Stimulated activated CD4-positive, alpha-beta T cell treated with anti-CD3 and anti-CD28 coated beads, TNF-alpha, amount 100 ng/mL, for 1 hour (primary cell): ENCODE results near the gene ZNF444.
"Not testable (repeated sequence)": the region's sequence is repeated elsewhere in the genome, so short reads cannot be mapped to it uniquely, and the experiment has no call there.

Source experiments
- DNase-seq, 3 donors: peaks; one replicate each; pipeline ENCODE4 v3.0.0-alpha.2; 2020; ENCODE audit warnings: low read depth in 3 of 3, low spot score in 1 of 3

ZNF444 gene

GRCh38 chr19:56144831-56145230, 3.7 kb downstream of the ZNF444 start:
- no peak for DNase-seq

DNA sequence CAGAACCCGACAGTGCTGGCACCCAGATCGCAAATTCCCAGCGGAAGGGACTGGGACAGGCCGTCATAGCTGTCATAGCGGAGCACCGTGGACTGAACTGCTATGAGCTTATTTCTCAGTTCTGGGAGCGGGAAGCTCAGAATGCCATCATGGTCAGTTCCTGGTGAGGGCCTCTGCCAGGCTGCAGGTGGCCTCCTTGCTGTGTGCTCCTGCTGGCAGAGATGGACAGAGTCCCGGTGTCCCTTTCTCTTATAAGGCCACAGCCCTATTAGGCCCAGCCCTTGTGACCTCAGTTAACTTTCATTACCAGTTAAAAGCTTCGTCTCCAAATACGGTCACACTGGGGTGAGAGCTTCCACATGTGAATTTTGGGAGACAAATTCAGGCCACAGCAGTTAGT, 4.6 kb downstream of the ZNF444 start:
- no peak for DNase-seq

DNA sequence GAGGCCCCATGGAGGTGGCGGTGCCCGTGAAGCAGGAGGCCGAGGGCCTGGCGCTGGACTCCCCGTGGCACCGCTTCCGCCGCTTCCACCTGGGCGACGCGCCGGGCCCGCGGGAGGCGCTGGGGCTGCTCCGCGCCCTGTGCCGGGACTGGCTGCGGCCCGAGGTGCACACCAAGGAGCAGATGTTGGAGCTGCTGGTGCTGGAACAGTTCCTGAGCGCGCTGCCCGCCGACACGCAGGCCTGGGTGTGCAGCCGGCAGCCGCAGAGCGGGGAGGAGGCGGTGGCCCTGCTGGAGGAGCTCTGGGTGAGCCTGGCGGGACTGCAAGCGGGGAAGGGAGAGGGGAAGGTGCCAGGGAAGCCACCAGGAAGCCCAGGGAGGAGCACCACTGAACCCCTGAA, 5.8 kb downstream of the ZNF444 start:
- DNase-seq, result no peak

DNA sequence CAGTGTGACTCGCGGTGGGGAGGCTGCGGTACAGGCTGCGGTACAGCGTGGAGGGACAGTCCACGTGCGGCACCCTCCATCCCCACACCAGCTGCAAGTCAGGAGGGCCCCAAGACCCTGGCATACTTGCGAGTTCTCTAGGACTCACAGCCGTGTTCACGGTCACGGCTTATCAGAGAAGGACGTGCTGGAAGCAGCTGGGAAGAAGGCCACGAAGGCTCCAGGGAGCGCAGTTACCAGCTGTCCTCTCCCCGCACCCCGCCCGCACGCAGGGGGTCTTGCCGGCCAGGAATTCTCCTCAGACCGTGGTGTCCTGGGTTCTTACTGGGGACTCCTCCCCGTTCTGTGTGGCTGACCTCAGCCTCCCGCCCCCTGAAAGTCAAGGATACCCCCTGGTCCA, 6.2 kb downstream of the ZNF444 start:
- no peak for DNase-seq

GRCh38 chr19:56148096-56148495, 7.0 kb downstream of the ZNF444 start:
- no peak for DNase-seq

GRCh38 chr19:56148955-56149655, 8.0 kb downstream of the ZNF444 start:
- not testable (repeated sequence) for DNase-seq

DNA sequence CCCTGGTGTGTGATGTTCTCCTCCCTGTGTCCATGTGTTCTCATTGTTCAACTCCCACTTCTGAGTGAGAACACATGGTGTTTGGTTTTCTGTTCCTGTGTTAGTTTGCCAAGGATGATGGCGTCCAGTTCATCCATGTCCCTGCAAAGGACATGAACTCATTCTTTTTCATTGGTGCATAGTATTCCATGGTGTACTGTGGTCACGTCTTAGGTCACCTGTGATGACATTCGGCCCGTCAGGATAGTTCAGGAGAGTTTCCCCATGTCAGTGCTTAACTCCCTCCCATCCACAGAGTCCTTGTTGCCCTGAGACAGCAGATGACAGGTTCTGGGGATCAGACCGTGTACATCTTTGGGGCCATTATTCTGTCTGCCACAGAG, 8.6 kb downstream of the ZNF444 start:
- no peak for DNase-seq

GRCh38 chr19:56150358-56150757, 9.3 kb downstream of the ZNF444 start:
- no peak for DNase-seq

GRCh38 chr19:56152644-56153043, 11.6 kb downstream of the ZNF444 start:
- DNase-seq, result no peak

GRCh38 chr19:56153507-56153906, 12.4 kb downstream of the ZNF444 start:
- DNase-seq, result no peak

DNA sequence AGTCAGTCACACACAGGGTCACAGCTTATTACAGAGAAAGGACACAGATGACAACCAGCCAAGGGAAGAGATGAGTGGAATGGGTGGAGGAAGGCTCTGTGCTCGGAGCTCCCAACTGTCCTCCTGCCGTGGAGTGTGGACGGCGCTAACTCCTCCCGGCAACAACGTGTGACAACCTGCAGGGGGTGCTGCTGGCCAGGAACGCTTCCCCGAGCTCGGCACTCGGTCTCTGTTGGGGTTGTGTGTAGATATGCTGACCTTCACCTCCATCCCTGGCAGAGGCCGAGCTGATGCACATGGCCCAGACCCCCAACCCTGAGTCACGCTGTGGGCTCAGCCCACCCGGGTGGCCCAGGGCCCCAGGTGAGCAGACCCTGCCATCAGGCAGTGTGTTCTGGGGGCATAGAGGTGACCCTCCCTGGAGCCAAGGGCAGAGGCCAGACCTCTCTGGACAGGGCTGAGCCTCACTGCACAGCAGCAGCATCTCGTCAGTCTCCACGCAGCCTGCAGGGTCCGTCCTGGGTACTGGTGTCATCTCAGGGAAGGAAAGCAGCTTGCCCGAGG, 14.1 kb downstream of the ZNF444 start:
- DNase-seq, result no peak

DNA sequence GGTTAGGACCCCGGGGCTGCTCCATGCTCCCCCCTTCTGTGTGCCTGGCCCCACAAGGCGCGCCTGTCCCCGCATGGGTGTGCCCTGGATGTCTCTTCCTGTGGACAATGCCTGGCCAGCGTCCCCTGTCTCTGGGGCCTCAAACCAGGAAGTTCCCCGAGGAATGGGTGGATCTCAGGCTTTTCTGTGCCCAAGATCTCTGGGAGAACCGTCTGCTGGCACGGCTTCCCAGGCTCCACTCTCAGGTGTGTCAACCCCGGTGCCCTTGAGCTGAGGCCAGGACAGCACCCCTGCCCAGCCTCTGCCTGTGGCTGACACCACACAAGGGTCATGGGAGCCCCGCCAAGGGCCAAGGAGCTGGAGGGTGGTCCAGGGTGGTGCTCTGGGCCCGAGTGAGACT, 15.7 kb downstream of the ZNF444 start:
- DNase-seq, result no peak

GRCh38 chr19:56158170-56158757, 17.2 kb downstream of the ZNF444 start:
- no peak for DNase-seq

GRCh38 chr19:56159009-56159559, 18.0 kb downstream of the ZNF444 start:
- no peak for DNase-seq

DNA sequence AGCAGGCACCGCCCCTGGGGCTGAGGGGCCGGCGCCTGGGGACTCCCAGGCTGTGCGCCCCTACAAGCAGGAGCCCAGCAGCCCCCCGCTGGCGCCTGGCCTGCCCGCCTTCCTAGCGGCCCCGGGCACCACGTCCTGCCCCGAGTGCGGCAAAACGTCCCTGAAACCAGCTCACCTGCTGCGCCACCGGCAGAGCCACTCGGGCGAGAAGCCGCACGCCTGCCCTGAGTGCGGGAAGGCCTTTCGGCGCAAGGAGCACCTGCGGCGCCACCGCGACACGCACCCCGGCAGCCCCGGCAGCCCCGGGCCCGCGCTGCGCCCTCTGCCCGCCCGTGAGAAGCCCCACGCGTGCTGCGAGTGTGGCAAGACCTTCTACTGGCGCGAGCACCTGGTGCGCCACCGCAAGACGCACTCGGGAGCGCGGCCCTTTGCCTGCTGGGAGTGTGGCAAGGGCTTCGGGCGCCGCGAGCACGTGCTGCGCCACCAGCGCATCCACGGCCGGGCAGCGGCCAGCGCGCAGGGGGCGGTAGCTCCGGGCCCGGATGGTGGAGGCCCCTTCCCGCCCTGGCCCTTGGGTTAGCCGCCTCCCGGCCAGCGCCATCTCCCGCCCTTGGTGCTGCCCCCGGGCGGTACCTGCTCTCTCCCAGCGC, 18.7 kb downstream of the ZNF444 start:
- no peak for DNase-seq

- no peak for DNase-seq
Measured at GRCh38 chr19:56161534-56161933, 20.4 kb downstream of the ZNF444 start.

GRCh38 chr19:56162258-56162657, 21.2 kb downstream of the ZNF444 start:
- DNase-seq, result no peak

DNA sequence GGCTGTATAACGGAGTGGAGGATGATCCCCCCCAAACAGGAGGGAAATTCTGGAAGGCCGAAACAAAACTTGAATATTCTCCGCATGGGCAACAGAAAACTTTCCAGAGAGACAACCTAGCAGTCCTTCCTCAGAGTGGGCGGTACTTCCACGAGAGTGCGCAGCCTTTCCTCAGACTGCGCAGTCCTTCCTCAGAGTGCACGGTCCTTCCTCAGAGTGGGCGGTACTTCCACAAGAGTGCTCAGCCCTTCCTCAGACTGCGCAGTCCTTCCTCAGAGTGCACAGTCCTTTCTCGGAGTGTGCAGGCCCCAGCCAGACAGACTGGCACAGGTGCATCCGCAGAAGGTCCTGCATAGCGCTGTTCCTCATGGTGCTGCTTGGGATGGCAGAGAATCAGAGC, 22.0 kb downstream of the ZNF444 start:
- no peak for DNase-seq

- no peak for DNase-seq
Measured at GRCh38 chr19:56167064-56167578, 26.0 kb downstream of the ZNF444 start.

GRCh38 chr19:56170261-56170660, 29.2 kb downstream of the ZNF444 start:
- DNase-seq, result no peak

DNA sequence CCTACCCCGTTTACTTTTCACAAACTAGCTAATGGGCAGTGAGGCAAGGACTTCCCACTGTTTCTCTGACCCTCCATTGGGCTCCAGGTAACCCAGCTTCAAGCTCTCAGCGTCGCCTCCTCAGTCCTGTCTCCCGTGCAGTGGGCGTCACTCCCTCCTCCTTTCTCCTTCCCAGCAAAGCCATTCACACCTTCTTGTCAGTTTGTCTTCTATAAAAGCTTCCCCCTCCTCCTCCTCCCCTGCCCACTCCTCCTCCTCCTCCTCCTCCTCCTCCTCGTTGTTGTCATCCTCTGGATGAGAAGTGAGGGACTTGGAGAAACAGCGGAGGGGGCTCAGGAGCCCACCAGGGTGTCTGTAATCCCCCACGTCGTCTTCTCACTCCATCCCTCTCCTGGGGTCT, 33.0 kb downstream of the ZNF444 start:
- DNase-seq, result no peak

GRCh38 chr19:56174550-56174949, 33.5 kb downstream of the ZNF444 start:
- DNase-seq, result no peak
